Inferior parietal cortex (tissue), 1 donor: ENCODE measurements around the gene VPS13D.

ENCODE experiments used
- DNase-seq: peaks from one replicate; pipeline ENCODE4 v3.0.0-alpha.2; 2016; ENCODE audit errors: extremely low spot score

VPS13D gene

DNA sequence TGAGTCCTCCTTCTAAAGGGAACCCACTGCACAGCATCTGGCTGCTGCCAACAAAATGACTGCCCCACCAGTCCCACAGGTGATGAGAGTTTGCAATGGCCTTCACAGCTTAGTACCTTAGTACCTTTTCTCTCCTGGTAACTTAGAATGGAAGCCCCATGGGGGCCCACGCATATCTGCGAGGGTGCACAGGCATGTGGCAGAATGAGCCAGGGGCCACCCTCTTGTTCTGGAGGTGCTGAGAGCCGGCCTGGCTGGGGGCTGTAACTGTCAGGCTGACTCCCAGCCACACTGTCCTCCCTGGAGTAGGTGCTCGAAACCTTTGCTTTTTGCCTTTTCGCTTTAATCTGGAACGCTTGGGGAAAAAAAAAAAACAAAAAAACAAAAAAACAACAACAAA lies 203.1 kb downstream of the VPS13D start:
- DNase-seq, result no peak

DNA sequence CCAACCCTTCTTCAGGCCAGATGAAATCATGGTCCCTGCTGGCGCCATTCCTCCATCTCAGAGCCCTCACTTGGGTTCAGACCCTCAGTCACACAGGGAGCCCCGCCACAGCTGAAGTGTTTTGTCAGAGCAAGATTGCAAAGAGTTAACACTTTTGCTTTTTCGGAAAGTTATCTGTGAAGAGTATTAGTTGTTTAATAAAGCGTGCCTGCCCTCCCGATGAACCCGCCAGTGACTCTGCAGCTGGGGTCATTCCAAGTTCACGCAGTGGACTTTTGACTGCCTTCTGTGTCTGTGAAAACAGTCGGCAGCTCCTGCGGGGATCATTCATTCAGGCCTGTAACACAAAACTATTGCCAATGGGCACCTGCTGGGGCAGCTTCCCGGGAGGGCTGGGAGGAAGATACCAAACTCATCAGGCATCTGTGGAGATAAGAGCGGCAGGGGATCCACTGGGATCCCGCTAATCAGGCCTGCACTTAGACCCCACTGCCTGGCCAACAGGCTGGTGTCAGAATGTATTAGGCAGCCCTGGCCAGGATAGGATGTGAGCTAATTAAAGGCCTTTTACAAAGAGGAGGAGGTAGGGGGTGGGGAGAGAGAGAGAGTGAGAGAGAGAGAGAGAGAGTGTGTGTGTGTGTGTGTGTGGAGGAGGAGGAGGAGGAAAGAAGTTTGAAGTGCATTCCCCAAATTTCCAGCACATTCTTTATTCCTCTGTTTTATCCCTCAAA lies 203.7 kb downstream of the VPS13D start:
- no peak for DNase-seq

- peak; percentile 66 for DNase-seq
These were observed 204.3 kb downstream of the VPS13D start for GRCh38 chr1:12434174-12434573.

DNA sequence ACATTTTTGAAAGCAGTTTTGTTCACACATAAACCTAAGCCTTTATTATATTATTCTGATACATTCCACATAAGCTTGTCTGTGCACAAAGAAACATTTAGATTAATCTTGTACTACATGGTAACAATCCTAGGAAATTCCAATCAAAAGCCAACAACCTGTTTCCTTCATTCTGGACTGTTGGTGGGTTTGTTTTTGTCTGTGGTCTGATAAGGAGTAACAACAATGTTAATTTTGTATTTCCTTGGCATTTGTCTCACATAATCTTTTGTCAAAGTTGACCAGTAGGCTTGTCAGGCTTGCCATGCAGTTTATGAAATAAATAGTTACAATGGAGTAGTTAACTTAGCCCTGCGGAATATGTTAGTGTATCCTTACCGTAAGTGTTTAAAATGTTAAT lies 204.9 kb downstream of the VPS13D start:
- no peak for DNase-seq

DNA sequence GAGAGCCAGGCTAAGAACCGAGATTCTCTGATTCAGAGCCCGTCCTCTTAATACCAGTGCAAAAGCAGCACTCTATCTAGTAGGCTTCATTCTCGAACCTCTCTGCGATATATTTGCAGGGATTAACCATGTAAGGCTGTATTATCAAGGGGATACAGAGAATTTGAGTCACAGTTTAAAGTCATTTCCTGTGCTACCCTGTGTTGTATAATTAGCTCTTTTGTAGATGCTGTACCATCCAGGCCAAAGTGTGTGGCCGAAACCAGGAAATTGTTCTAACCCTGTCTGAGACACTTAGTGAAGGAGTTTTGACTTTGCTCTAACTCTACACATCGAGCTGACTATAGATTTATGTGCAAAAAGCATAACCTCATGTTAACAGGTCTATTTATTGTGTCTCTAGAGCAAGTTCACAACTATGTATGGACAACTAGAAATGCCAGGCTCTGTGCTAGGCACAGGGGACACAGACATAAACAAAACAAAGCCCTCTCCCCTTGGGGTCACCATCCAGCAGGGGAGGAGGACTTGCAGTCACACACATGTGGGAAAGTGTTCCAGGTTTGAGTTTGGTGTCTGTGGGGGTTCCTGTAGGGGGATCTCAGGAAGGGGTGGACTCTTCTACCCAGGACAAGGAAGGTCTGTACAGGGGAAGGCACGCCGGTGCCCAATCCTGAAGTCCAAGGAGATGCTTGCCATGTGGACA lies 206.0 kb downstream of the VPS13D start:
- no peak for DNase-seq

DNA sequence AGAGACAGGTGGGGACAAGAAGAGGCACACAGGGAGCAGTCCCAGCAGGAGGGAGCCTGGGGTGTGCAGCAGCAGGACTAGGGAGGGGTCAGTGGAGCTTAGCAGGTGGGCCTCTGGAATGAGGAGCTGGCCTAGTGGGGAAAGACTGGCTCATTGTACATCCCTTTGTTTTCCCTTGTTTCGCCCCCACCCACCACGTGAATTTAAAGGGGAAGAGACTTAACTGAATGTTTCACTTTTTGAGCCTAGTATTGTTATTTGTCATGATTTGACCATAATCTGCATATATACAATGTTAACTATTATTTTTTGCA lies 206.5 kb downstream of the VPS13D start:
- DNase-seq, result no peak

DNA sequence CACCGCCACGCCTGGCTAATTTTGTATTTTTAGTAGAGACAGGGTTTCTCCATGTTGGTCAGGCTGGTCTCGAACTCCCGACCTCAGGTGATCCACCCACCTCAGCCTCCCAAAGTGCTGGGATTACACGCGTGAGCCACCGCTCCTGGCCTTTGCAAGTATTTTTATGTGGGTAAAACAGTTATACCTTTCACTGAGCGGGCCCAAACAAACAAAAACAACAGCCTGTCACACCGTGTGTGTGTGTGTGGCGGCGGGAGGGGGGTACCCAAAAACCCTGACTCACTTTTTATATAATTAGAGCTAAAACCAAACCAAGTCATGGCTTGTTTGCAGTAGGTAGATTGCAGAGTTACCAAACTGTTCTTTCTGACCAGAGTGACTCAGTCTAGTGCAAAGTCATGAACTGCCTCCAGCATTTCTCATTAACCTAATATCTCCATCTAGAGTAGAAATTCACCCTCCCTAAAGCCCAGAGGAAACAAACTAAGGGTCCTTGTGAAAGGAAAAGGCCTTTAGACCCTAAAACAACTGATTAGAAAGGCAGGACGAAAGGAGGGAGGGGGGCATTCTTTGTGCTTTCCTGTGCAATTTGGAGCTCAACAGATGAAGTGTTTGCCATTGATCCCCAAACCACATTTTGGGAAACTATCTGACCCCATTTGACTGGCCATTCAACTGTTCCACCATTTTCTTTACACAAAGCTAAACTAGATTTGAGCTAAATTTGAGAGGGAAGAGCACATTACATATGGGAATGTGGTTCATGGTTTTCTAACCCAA lies 207.2 kb downstream of the VPS13D start:
- DNase-seq, result no peak

- DNase-seq, result no peak
These were observed 207.8 kb downstream of the VPS13D start for GRCh38 chr1:12437629-12438028.

GRCh38 chr1:12438349-12438924 lies 208.6 kb downstream of the VPS13D start:
- DNase-seq, result no peak

GRCh38 chr1:12439073-12439472 lies 209.2 kb downstream of the VPS13D start:
- no peak for DNase-seq

- no peak for DNase-seq
These were observed 211.7 kb downstream of the VPS13D start for GRCh38 chr1:12441414-12442105.

GRCh38 chr1:12442217-12442616 lies 212.4 kb downstream of the VPS13D start:
- DNase-seq, result no peak

DNA sequence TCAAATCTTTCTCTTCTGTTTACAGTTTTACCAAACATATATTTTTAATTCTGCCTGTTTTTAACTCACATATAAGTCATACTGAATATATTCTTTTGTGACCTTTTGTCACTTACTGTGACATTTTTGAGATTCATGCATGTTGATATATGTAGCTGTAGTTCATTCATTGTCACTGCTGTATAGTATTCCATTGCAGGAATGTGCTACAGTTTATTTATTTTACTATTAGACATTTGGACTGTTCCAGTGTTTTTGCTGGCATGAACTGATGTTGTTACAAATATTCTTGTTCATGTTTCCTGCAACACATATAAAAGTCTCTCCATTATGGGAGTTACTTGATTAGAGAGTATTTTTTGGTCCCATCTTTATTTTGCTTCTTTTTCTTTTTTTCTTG lies 213.3 kb downstream of the VPS13D start:
- DNase-seq, result no peak

DNA sequence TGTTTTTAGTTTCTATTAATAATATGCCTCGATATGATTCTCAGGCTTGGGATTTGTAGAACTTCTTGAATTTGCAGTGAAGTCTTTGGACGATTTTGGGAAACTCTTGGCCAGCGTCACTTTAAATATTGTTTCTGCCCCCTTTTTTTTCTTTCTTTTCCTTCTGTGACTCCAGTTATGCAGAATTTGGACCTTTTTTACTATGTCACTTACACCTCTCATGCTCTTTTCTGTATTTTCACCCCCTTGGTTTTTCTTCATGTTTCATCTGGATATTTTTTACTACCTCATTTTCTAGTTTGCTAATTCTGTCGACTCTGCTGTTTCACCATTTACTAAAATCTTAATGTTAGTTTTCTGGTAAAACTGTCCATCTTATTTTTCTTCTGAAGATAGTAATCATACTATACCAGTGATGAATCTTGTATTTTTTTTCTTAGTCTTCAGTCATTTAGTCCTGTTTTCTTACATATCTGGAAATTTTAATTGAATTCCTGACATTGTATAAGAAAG lies 214.6 kb downstream of the VPS13D start:
- DNase-seq, result no peak

- no peak for DNase-seq
These were observed 215.4 kb downstream of the VPS13D start for GRCh38 chr1:12445257-12445656.

- DNase-seq, result no peak
These were observed 216.8 kb downstream of the VPS13D start for GRCh38 chr1:12446593-12446992.

DNA sequence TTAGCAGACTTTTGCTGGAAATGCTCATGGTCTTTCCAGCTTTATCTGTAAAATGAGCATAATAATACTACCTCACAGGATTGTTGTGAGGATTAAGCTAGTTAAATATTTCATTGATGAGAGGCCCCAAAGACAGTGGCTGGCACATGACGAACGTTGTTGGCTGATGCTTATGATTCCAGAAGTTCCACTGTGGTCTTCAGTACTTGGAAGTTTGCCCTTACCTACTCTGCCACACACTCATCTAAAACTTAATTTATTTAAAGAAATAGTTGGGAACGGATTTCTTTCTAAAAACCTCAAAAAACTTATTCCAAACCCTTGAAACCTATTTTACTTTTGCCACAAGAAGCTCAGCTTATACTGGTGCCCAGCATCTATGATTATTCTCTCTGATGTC lies 217.5 kb downstream of the VPS13D start:
- no peak for DNase-seq

DNA sequence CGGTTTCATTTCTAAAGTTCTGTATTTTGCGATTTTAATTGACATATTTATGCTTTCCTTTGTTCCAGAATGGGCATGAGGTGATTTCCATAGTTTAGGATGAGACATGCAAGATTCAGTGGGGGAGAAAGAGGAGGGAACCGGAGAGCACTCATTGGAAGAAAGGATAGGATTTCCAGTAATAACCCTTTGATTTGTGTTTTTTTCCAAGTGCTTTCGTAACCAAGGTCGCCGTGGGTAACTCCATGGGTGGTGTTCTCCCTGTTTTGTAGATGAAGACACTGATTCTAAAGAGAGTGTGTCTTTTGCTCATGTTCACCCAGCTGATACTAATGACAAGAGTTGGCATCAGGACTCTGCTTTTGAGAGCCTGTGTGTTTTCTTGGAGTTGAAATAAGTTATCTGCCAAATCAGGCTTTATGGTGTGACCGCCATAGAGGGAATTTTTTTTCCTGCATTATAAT lies 218.1 kb downstream of the VPS13D start:
- DNase-seq, result no peak

DNA sequence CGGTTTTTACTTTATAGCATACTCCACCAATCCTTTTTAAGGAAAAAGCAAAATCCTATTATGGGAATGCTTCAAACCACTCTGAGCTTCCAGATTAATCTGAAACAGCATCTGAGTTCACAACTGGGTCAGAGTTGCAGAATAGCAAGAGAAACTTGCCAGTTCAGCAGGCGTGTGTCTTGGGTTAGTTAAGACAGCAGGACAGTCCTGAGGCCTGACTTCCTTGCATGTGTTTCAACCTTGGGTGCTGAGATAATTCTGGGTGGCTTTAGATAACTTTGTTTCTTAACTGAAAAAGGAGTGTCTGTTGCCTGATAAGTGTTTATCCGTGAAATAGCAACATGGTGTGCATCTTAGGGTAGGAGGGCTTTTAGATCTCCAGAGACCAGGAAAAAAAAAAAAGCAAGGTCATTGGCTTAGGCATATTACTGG lies 218.9 kb downstream of the VPS13D start:
- peak; percentile 62 for DNase-seq

GRCh38 chr1:12450090-12450755 lies 220.4 kb downstream of the VPS13D start:
- DNase-seq, result peak; percentile 59
